ENCODE results near the gene ARPC5L. TPM values are rescaled to one million over a fixed set of nuclear protein-coding genes. Genes with fewer than 3 reads are reported as not detected.

Gene ARPC5L
- total and polyA plus RNA-seq, 2 of the 8 experiments (the other 6 are each of a cell fraction or from before 2014, with no cell fraction given) = 34.1 to 50.6 TPM

- Histone ChIP-seq H2BK5ac (ENCODE audit: low read depth, low read length) (no peak overlapping the region), H3K18ac (ENCODE audit: extremely low read depth, low read length) (no peak overlapping the region), H3K56ac (replicated peaks; ENCODE audit: insufficient read length, low read depth, low read length) (no peak overlapping the region), H3K79me1 (ENCODE audit: low read depth, low read length) (no peaks in the 10 kb centered on the region), H2BK20ac (ENCODE audit: low read length) (no peak overlapping the region), H3K36me3 (ENCODE audit: control insufficient read depth in 2 of 4, insufficient read depth in 4 of 4, low read length in 3 of 4) (no peaks in the 10 kb centered on the region), H3K4me1 (replicated peaks in 1 of 4; ENCODE audit: control insufficient read depth in 3 of 4, insufficient read depth in 4 of 4, low read length in 3 of 4) (0 out of 7 replicates have a peak, but pooled peaks cover 0 to 3% (median under 1%) of the 10 kb centered on the region in 4 experiments), H2BK120ac (replicated peaks; ENCODE audit: low read depth, low read length) (no peak overlapping the region), H3K4me2 (ENCODE audit: insufficient read depth in 1 of 2, low read depth in 2 of 2, low read length in 2 of 2) (no peak overlapping the region), H2BK12ac (ENCODE audit: low read depth, low read length) (no peak overlapping the region), H3K4ac (replicated peaks; ENCODE audit: insufficient read length, low read depth, low read length) (no peak overlapping the region), H4K20me1 (replicated peaks in 1 of 2; ENCODE audit: control insufficient read depth in 1 of 2, insufficient read depth in 2 of 2, low read length in 2 of 2) (no peaks in the 10 kb centered on the region), H3K23ac (ENCODE audit: insufficient read length) (no peak overlapping the region), H4K91ac (replicated peaks; ENCODE audit: insufficient read length, low read length) (no peak overlapping the region), H2BK15ac (ENCODE audit: low read length) (no peak overlapping the region), H3K27me3 (replicated peaks in 1 of 4; ENCODE audit: control insufficient read depth in 3 of 4, extremely low read depth in 1 of 4, insufficient read depth in 3 of 4, low read length in 3 of 4) (no peaks in the 10 kb centered on the region), H3K79me2 (ENCODE audit: control insufficient read depth in 1 of 2, insufficient read depth in 2 of 2, low read length in 2 of 2) (no peaks in the 10 kb centered on the region), H3K23me2 (ENCODE audit: low read depth, low read length) (no peaks in the 10 kb centered on the region; the same call in 1 of the 2 replicates), H4K5ac (ENCODE audit: insufficient read length, low read depth, low read length) (no peak overlapping the region), H3K27ac (ENCODE audit: low read depth, low read length) (no peak overlapping the region), H2AK5ac (ENCODE audit: low read depth, low read length) (no peak overlapping the region), H2AFZ (ENCODE audit: low read length) (no peak overlapping the region), H3K9me3 (ENCODE audit: insufficient read depth in 2 of 2, low read depth in 1 of 2, low read length in 1 of 2) (no peaks in the 10 kb centered on the region), H3K9ac (replicated peaks in 1 of 4; ENCODE audit: extremely low read depth in 1 of 4, low read depth in 3 of 4, low read length in 3 of 4) (no peak overlapping the region), H3K4me3 (ENCODE audit: extremely low read depth in 1 of 4, insufficient read depth in 2 of 4, low read depth in 3 of 4, low read length in 4 of 4) (no peak overlapping the region), H4K8ac (ENCODE audit: extremely low read depth, insufficient read depth, low read length) (no peak overlapping the region), H3K14ac (ENCODE audit: insufficient read length) (no peak overlapping the region)
- POLR2A ChIA-PET (ENCODE audit: partially characterized antibody) = interaction anchor here (0.8 to 16.1 kb wide), 4 partner anchors 9 to 75 kb away, joined by 3 to 396 read pairs (median 22); partner anchors contain the start of genes ARPC5L, NR6A1, OLFML2A and RPL35
- CTCF ChIA-PET (ENCODE audit: partially characterized antibody) = interaction anchor here (0.6 to 65.2 kb wide), 6 partner anchors 0 to 138 kb away, joined by 3 to 1529 read pairs (median 652); partner anchors contain the start of genes ARPC5L, NR6A1, OLFML2A and RPL35
- no peak for DNase-seq (ENCODE audit: low read depth in 1 of 2, low spot score in 2 of 2)
- 97% methylated on average over 10 of the region's 10 CpGs; no CpG with 5 or more reads in 1 of the 2 experiments for WGBS, 2 experiments (ENCODE audit: extremely low coverage in 1 of 2, insufficient coverage in 1 of 2, insufficient read length in 1 of 2, insufficient replicate concordance in 2 of 2, low coverage in 1 of 2, low lambda C conversion rate in 2 of 2, missing lambda C conversion rate in 1 of 2)
- no peak for FAIRE-seq
- TF ChIP-seq SIX5 (IDR thresholded peaks at IDR 0.05; ENCODE audit: low read depth, low read length) (no peak), ZNF274 (IDR thresholded peaks at IDR 0.05; ENCODE audit: borderline replicate concordance, extremely low read depth, low read length) (no peak), SP4 (IDR thresholded peaks at IDR 0.05; ENCODE audit: low read length) (no peak), RBBP5 (IDR thresholded peaks at IDR 0.05; ENCODE audit: borderline replicate concordance, low read depth, low read length) (no peak), POU5F1 (IDR thresholded peaks at IDR 0.05; ENCODE audit: low read depth, low read length) (no peak), SAP30 (IDR thresholded peaks at IDR 0.05; ENCODE audit: insufficient read depth, insufficient replicate concordance, low read length) (no peak), TBP (IDR thresholded peaks at IDR 0.05; ENCODE audit: low read depth, low read length) (no peak), NANOG (IDR thresholded peaks at IDR 0.05; ENCODE audit: insufficient read depth, low read depth, low read length, poor library complexity, severe bottlenecking) (no peak), MAX (IDR thresholded peaks at IDR 0.05) (no peak), SRF (IDR thresholded peaks at IDR 0.05; ENCODE audit: low read depth, low read length) (no peak), SIN3A (conservative IDR thresholded peaks at IDR 0.05 in 1 of 2, IDR thresholded peaks at IDR 0.05 in 1 of 2; ENCODE audit: low read depth in 1 of 2, low read length in 2 of 2) (no peak), TCF12 (IDR thresholded peaks at IDR 0.05; ENCODE audit: low read depth, low read length) (no peak), SIRT6 (IDR thresholded peaks at IDR 0.05; ENCODE audit: low read length) (no peak)
These were observed 12.1 kb upstream of the ARPC5L start for GRCh38 chr9:124849801-124850200.

All from H1 (cell line).